ENCODE data around the gene ATP8B3.

The ATP8B3 gene

GRCh38 chr19:1830568-1830967 is 18.5 kb upstream of the ATP8B3 start:
- H3K27ac Mint-ChIP-seq = no peak overlapping the region
- H3K36me3 Mint-ChIP-seq (ENCODE audit: low read depth) = peaks cover 6% of the 10 kb centered on the region
- H3K27me3 Mint-ChIP-seq (ENCODE audit: low read depth) = no peaks in the 10 kb centered on the region
- no peaks in the 10 kb centered on the region for H3K9me3 Mint-ChIP-seq
- no peak overlapping the region for H3K4me3 Mint-ChIP-seq
- peaks cover 1% of the 10 kb centered on the region for H3K4me1 Mint-ChIP-seq (ENCODE audit: low read depth)

- Mint-ChIP-seq H3K27ac (no peak overlapping the region), H3K36me3 (ENCODE audit: low read depth) (peaks cover 6% of the 10 kb centered on the region), H3K9me3 (no peaks in the 10 kb centered on the region), H3K4me3 (no peak overlapping the region), H3K27me3 (ENCODE audit: low read depth) (no peaks in the 10 kb centered on the region), H3K4me1 (ENCODE audit: low read depth) (peaks cover 1% of the 10 kb centered on the region)
Observed at GRCh38 chr19:1829958-1830357, 17.9 kb upstream of the ATP8B3 start.

- peaks cover 6% of the 10 kb centered on the region for H3K36me3 Mint-ChIP-seq (ENCODE audit: low read depth)
- H3K4me3 Mint-ChIP-seq = no peak overlapping the region
- H3K27ac Mint-ChIP-seq = no peak overlapping the region
- no peaks in the 10 kb centered on the region for H3K9me3 Mint-ChIP-seq
- peaks cover 1% of the 10 kb centered on the region for H3K4me1 Mint-ChIP-seq (ENCODE audit: low read depth)
- no peaks in the 10 kb centered on the region for H3K27me3 Mint-ChIP-seq (ENCODE audit: low read depth)
Observed at GRCh38 chr19:1828279-1829238, 16.5 kb upstream of the ATP8B3 start.

- H3K36me3 Mint-ChIP-seq (ENCODE audit: low read depth) = peaks cover 6% of the 10 kb centered on the region
- H3K27ac Mint-ChIP-seq = no peak overlapping the region
- H3K9me3 Mint-ChIP-seq = no peaks in the 10 kb centered on the region
- peaks cover 1% of the 10 kb centered on the region for H3K4me1 Mint-ChIP-seq (ENCODE audit: low read depth)
- H3K27me3 Mint-ChIP-seq (ENCODE audit: low read depth) = no peaks in the 10 kb centered on the region
- no peak overlapping the region for H3K4me3 Mint-ChIP-seq
Observed at GRCh38 chr19:1827566-1828278, 15.6 kb upstream of the ATP8B3 start.

- Mint-ChIP-seq H3K4me3 (no peak overlapping the region), H3K27ac (no peak overlapping the region), H3K36me3 (ENCODE audit: low read depth) (peaks cover 8% of the 10 kb centered on the region), H3K4me1 (ENCODE audit: low read depth) (peaks cover 1% of the 10 kb centered on the region), H3K27me3 (ENCODE audit: low read depth) (no peaks in the 10 kb centered on the region), H3K9me3 (no peaks in the 10 kb centered on the region)
Observed at GRCh38 chr19:1826557-1827521, 14.8 kb upstream of the ATP8B3 start.

- H3K27ac Mint-ChIP-seq = no peak overlapping the region
- no peaks in the 10 kb centered on the region for H3K27me3 Mint-ChIP-seq (ENCODE audit: low read depth)
- H3K36me3 Mint-ChIP-seq (ENCODE audit: low read depth) = peaks cover 8% of the 10 kb centered on the region
- peaks cover 1% of the 10 kb centered on the region for H3K4me1 Mint-ChIP-seq (ENCODE audit: low read depth)
- no peaks in the 10 kb centered on the region for H3K9me3 Mint-ChIP-seq
- H3K4me3 Mint-ChIP-seq = no peak overlapping the region
Observed at GRCh38 chr19:1825909-1826556, 14.0 kb upstream of the ATP8B3 start.

GRCh38 chr19:1824252-1824622 is 12.2 kb upstream of the ATP8B3 start:
- Mint-ChIP-seq H3K4me3 (no peak overlapping the region), H3K27me3 (ENCODE audit: low read depth) (no peaks in the 10 kb centered on the region), H3K36me3 (ENCODE audit: low read depth) (peaks cover 9% of the 10 kb centered on the region), H3K27ac (no peak overlapping the region), H3K4me1 (ENCODE audit: low read depth) (no peaks in the 10 kb centered on the region), H3K9me3 (no peaks in the 10 kb centered on the region)

GRCh38 chr19:1823539-1824251 is 11.6 kb upstream of the ATP8B3 start:
- no peaks in the 10 kb centered on the region for H3K27me3 Mint-ChIP-seq (ENCODE audit: low read depth)
- H3K27ac Mint-ChIP-seq = no peak overlapping the region
- no peaks in the 10 kb centered on the region for H3K9me3 Mint-ChIP-seq
- H3K4me3 Mint-ChIP-seq = no peak overlapping the region
- H3K4me1 Mint-ChIP-seq (ENCODE audit: low read depth) = no peaks in the 10 kb centered on the region
- H3K36me3 Mint-ChIP-seq (ENCODE audit: low read depth) = peaks cover 9% of the 10 kb centered on the region

- H3K27ac Mint-ChIP-seq = no peak overlapping the region
- H3K36me3 Mint-ChIP-seq (ENCODE audit: low read depth) = peaks cover 11% of the 10 kb centered on the region
- no peaks in the 10 kb centered on the region for H3K9me3 Mint-ChIP-seq
- H3K4me3 Mint-ChIP-seq = no peak overlapping the region
- no peaks in the 10 kb centered on the region for H3K4me1 Mint-ChIP-seq (ENCODE audit: low read depth)
- no peaks in the 10 kb centered on the region for H3K27me3 Mint-ChIP-seq (ENCODE audit: low read depth)
Observed at GRCh38 chr19:1823020-1823419, 10.9 kb upstream of the ATP8B3 start.

GRCh38 chr19:1822210-1822609 is 10.1 kb upstream of the ATP8B3 start:
- H3K27me3 Mint-ChIP-seq (ENCODE audit: low read depth) = no peaks in the 10 kb centered on the region
- no peaks in the 10 kb centered on the region for H3K4me1 Mint-ChIP-seq (ENCODE audit: low read depth)
- no peaks in the 10 kb centered on the region for H3K9me3 Mint-ChIP-seq
- H3K4me3 Mint-ChIP-seq = no peak overlapping the region
- no peak overlapping the region for H3K27ac Mint-ChIP-seq
- H3K36me3 Mint-ChIP-seq (ENCODE audit: low read depth) = peaks cover 12% of the 10 kb centered on the region

GRCh38 chr19:1819341-1820255 is 7.5 kb upstream of the ATP8B3 start:
- H3K4me1 Mint-ChIP-seq (ENCODE audit: low read depth) = no peaks in the 10 kb centered on the region
- H3K27me3 Mint-ChIP-seq (ENCODE audit: low read depth) = no peaks in the 10 kb centered on the region
- H3K9me3 Mint-ChIP-seq = no peaks in the 10 kb centered on the region
- no peak overlapping the region for H3K27ac Mint-ChIP-seq
- H3K36me3 Mint-ChIP-seq (ENCODE audit: low read depth) = peaks cover 8% of the 10 kb centered on the region
- no peak overlapping the region for H3K4me3 Mint-ChIP-seq

GRCh38 chr19:1818549-1819195 is 6.6 kb upstream of the ATP8B3 start:
- Mint-ChIP-seq H3K4me3 (no peak overlapping the region), H3K27ac (no peak overlapping the region), H3K36me3 (ENCODE audit: low read depth) (peaks cover 8% of the 10 kb centered on the region), H3K27me3 (ENCODE audit: low read depth) (no peaks in the 10 kb centered on the region), H3K4me1 (ENCODE audit: low read depth) (peaks cover under 1% of the 10 kb centered on the region), H3K9me3 (no peaks in the 10 kb centered on the region)
